K562 (cell line): ENCODE results near the gene AKAIN1. TPM values are rescaled to one million over a fixed set of nuclear protein-coding genes. Genes with fewer than 3 reads are reported as not detected.

Source experiments
- ATAC-seq: fragments of 200-7000 bp; cut with Tn5 transposase; 3 replicates; pipeline ENCODE4 v1.9.1; 2020; ENCODE audit warnings: moderate library complexity
- BruUV-seq: library from RNA; stranded (reverse); fragments of 400-500 nt; replicated peaks from 2 replicates; lab custom pipeline; 2021; lab: Mats Ljungman, UMichigan
- CTCF ChIA-PET: fragments of 300-600 bp; formaldehyde crosslinking; extraction: SDS; loops from one replicate; lab custom pipeline; 2021; ENCODE audit warnings: low intra/inter-chr PET ratio; lab: Yijun Ruan, JAX
- POLR2A ChIA-PET: fragments of 300-600, 350-650 bp; sonication (Branson Sonifier 250); formaldehyde crosslinking; extraction: SDS; loops from one replicate; lab custom pipeline; 2021; ENCODE audit warnings: antibody characterized with exemption, inconsistent platforms; lab: Yijun Ruan, JAX
- DNase-seq, 4 experiments: peaks; one replicate each; pipeline versions ENCODE4 v3.0.0 to v3.0.0-alpha.2; 2011 to 2018; ENCODE audit warnings: low spot score in 3 of 4, mixed read lengths in 3 of 4; ENCODE audit errors: extremely low read depth in 1 of 4
- FAIRE-seq: peaks from 2 replicates; lab custom pipeline; 2011; peaks lifted over from hg19 to GRCh38; lab: Jason Lieb, UNC
- H2AFZ ChIP-seq: 2 replicates; pipeline ENCODE4 v1.6.0; 2011; ENCODE audit warnings: low read depth, low read length, control low read depth, inconsistent platforms
- H3K27ac ChIP-seq: fragments of 200-600 bp; 3 replicates; pipeline ENCODE4 v1.8.0; 2011; ENCODE audit warnings: low read depth, mild to moderate bottlenecking, control low read depth, inconsistent platforms, low read length, moderate library complexity, mixed read lengths; ENCODE audit errors: extremely low read depth
- H3K27me3 ChIP-seq, 2 experiments: fragments of 300-600 bp in 1 of 2; 2 replicates in 1 of 2; 3 replicates in 1 of 2; pipeline versions ENCODE4 v1.6.0 to v1.8.0; 2011; ENCODE audit warnings: inconsistent platforms in 2 of 2, low read length in 2 of 2, mild to moderate bottlenecking in 1 of 2, mixed read lengths in 1 of 2, moderate library complexity in 1 of 2; ENCODE audit not compliant: control insufficient read depth in 2 of 2, insufficient read depth in 2 of 2
- H3K36me3 ChIP-seq: fragments of 300-600 bp; 3 replicates; pipeline ENCODE4 v1.8.0; 2011; ENCODE audit warnings: mild to moderate bottlenecking, low read length, inconsistent platforms; ENCODE audit not compliant: control insufficient read depth, insufficient read depth
- H3K4me1 ChIP-seq, 2 experiments: fragments of 200-600 bp in 1 of 2; replicated peaks in 1 of 2; 2 replicates in 1 of 2; 3 replicates in 1 of 2; pipeline versions ENCODE4 v1.5.1 to v1.8.0; 2011; ENCODE audit warnings: inconsistent platforms in 2 of 2, low read length in 2 of 2, mild to moderate bottlenecking in 1 of 2, mixed read lengths in 1 of 2, moderate library complexity in 1 of 2; ENCODE audit not compliant: control insufficient read depth in 2 of 2, insufficient read depth in 2 of 2
- H3K4me2 ChIP-seq: 2 replicates; pipeline ENCODE4 v1.6.1; 2011; ENCODE audit warnings: low read length, control low read depth, inconsistent platforms, mixed read lengths; ENCODE audit not compliant: insufficient read depth
- H3K4me3 ChIP-seq: fragments of 200-600 bp; sonication (generic), shearing (Covaris generic); 2 replicates; pipeline ENCODE4 v1.5.1; 2016; ENCODE audit warnings: control low read depth, inconsistent platforms
- H3K79me2 ChIP-seq: fragments of 200-600 bp; 3 replicates; pipeline ENCODE4 v1.8.0; 2011; ENCODE audit warnings: low read length, inconsistent platforms; ENCODE audit not compliant: control insufficient read depth, insufficient read depth
- H3K9ac ChIP-seq, 2 experiments: 2 replicates each; pipeline versions ENCODE4 v1.6.0 to v1.6.1; 2011; ENCODE audit warnings: low read depth in 2 of 2, low read length in 2 of 2, control low read depth in 1 of 2, inconsistent platforms in 1 of 2, mild to moderate bottlenecking in 1 of 2, mixed read lengths in 1 of 2; ENCODE audit not compliant: insufficient read depth in 1 of 2
- H3K9me1 ChIP-seq: one replicate; pipeline ENCODE4 v1.6.0; 2011; ENCODE audit warnings: inconsistent platforms, mild to moderate bottlenecking, low read length, moderate library complexity; ENCODE audit not compliant: control insufficient read depth, insufficient read depth
- H3K9me3 ChIP-seq: replicated peaks from 2 replicates; pipeline ENCODE4 v1.5.1; 2011; ENCODE audit warnings: low read depth, low read length, inconsistent platforms; ENCODE audit not compliant: control insufficient read depth, insufficient read depth
- H4K20me1 ChIP-seq: replicated peaks from 2 replicates; pipeline ENCODE4 v1.6.1; 2011; ENCODE audit warnings: low read length, inconsistent platforms, mixed read lengths; ENCODE audit not compliant: control insufficient read depth, insufficient read depth
- ATF3 ChIP-seq, 2 experiments: fragments of 450-650 bp in 1 of 2; sonication (generic) in 1 of 2; formaldehyde crosslinking in 1 of 2; IDR thresholded peaks in 1 of 2; conservative IDR thresholded peaks in 1 of 2; 2 replicates each; pipeline versions ENCODE4 v1.6.1 to v1.8.1; 2016 to 2023; ENCODE audit warnings: mild to moderate bottlenecking in 2 of 2, moderate library complexity in 2 of 2, inconsistent platforms in 1 of 2, missing genetic modification reagents in 1 of 2
- C11orf30 ChIP-seq: fragments of 450-650 bp; IDR thresholded peaks from 2 replicates; pipeline ENCODE4 v1.6.1; 2016; ENCODE audit warnings: low read depth, mild to moderate bottlenecking
- CEBPG ChIP-seq, 3 experiments: fragments of 200-800 bp in 1 of 3; sonication (Bioruptor generic) in 1 of 3; sonication (generic) in 1 of 3; formaldehyde crosslinking in 1 of 3; IDR thresholded peaks in 2 of 3; conservative IDR thresholded peaks in 1 of 3; 2 replicates each; pipeline versions ENCODE4 v1.6.1 to v1.8.0; 2016 to 2022; ENCODE audit warnings: missing compliant biosample characterization in 2 of 3, missing genetic modification characterization in 2 of 3, mild to moderate bottlenecking in 1 of 3, missing genetic modification reagents in 1 of 3
- CHD2 ChIP-seq: IDR thresholded peaks from 2 replicates; pipeline ENCODE4 v1.6.1; 2011; ENCODE audit warnings: low read depth, low read length
- CREB3 ChIP-seq: fragments of 450-650 bp; conservative IDR thresholded peaks from 2 replicates; pipeline ENCODE4 v1.6.1; 2016; ENCODE audit warnings: missing genetic modification characterization, low read depth, mild to moderate bottlenecking, missing compliant biosample characterization, moderate library complexity
- E2F5 ChIP-seq: sonication (generic); formaldehyde crosslinking; IDR thresholded peaks from 2 replicates; pipeline ENCODE4 v1.8.0; 2022; ENCODE audit warnings: mild to moderate bottlenecking, missing genetic modification reagents
- KAT8 ChIP-seq: fragments of 450-650 bp; IDR thresholded peaks from 2 replicates; pipeline ENCODE4 v1.6.1; 2016; ENCODE audit warnings: low read depth, mild to moderate bottlenecking
- NR4A1 ChIP-seq, 2 experiments: fragments of 250-450 bp in 1 of 2; fragments of 450-650 bp in 1 of 2; sonication (Bioruptor Pico) in 1 of 2; IDR thresholded peaks; 2 replicates each; pipeline versions ENCODE4 v1.4.0 to v1.6.1; 2016 to 2020; ENCODE audit warnings: mild to moderate bottlenecking in 2 of 2, missing compliant biosample characterization in 1 of 2, missing genetic modification characterization in 1 of 2, moderate library complexity in 1 of 2
- SNAPC5 ChIP-seq: fragments of 250-450 bp; sonication (Bioruptor Pico); IDR thresholded peaks from 2 replicates; pipeline ENCODE4 v1.8.0; 2021; ENCODE audit warnings: moderate library complexity, mild to moderate bottlenecking, inconsistent platforms
- SOX6 ChIP-seq: fragments of 450-650 bp; IDR thresholded peaks from 2 replicates; pipeline ENCODE4 v1.6.1; 2014; ENCODE audit warnings: mild to moderate bottlenecking
- TEAD4 ChIP-seq, 2 experiments: sonication (generic) in 1 of 2; formaldehyde crosslinking in 1 of 2; IDR thresholded peaks; 2 replicates each; pipeline versions ENCODE4 v1.6.1 to v1.8.0; 2012 to 2022; ENCODE audit warnings: borderline replicate concordance in 1 of 2, inconsistent platforms in 1 of 2, low read length in 1 of 2, mild to moderate bottlenecking in 1 of 2, missing genetic modification reagents in 1 of 2
- ZNF512 ChIP-seq: IDR thresholded peaks from 2 replicates; pipeline ENCODE4 v1.6.1; 2016; ENCODE audit warnings: missing genetic modification characterization, missing compliant biosample characterization
- ZNF766 ChIP-seq: fragments of 200-800 bp; sonication (Bioruptor generic); conservative IDR thresholded peaks from 2 replicates; pipeline ENCODE4 v1.6.1; 2016; ENCODE audit warnings: missing genetic modification characterization, missing compliant biosample characterization
- ZNF780A ChIP-seq: fragments of 250-450 bp; sonication (Bioruptor Pico); IDR thresholded peaks from 2 replicates; pipeline ENCODE4 v1.5.0; 2021; ENCODE audit warnings: mild to moderate bottlenecking
- ZSCAN29 ChIP-seq: fragments of 450-650 bp; IDR thresholded peaks from 2 replicates; pipeline ENCODE4 v1.6.1; 2017
- WGBS: fragments of 100-300 bp; shearing (Covaris generic); methylation state at CpG from one replicate; pipeline ENCODE4 v1.1.6; 2016; ENCODE audit warnings: low coverage, mixed read lengths; ENCODE audit not compliant: insufficient coverage; ENCODE audit errors: missing lambda C conversion rate; 5-methylcytosine and 5-hydroxymethylcytosine counted together
- in situ Hi-C: fragments of 300-500 bp; cut with MboI; formaldehyde crosslinking; loops from 4 replicates; pipeline ENCODE4 v1.15.0; 2018; ENCODE audit warnings: inconsistent platforms, mixed read lengths
- intact Hi-C: fragments of 100-400 bp; cut with micrococcal nuclease; formaldehyde crosslinking; loops from 2 replicates; pipeline ENCODE4 v1.14.2; 2022
- polyA plus RNA-seq, 8 experiments: library from polyadenylated mRNA; depleted of rRNA in 4 of 8; stranded (reverse) in 5 of 8; unstranded in 3 of 8; fragments of >200 nt; fragmentation: Nextera tagmentation in 2 of 8; fragmentation: Illumina TruSeq in 1 of 8; extraction: Ambion mirVana in 2 of 8; extraction: Trizol in 1 of 8; gene quantifications; 2 replicates each; pipeline versions ENCODE4 v1.2.1 to v1.2.3, GENCODE V29; 2011 to 2014; ENCODE audit warnings: inconsistent platforms in 1 of 8, missing spikeins in 1 of 8
- total RNA-seq, 7 experiments: library from RNA; depleted of rRNA in 6 of 7; stranded (reverse); fragments of >200 nt in 6 of 7; fragmentation: Illumina TruSeq in 2 of 7; extraction: Trizol in 2 of 7; gene quantifications; 2 replicates each; pipeline versions ENCODE4 v1.2.1 to v1.2.3, GENCODE V29; 2011 to 2021; ENCODE audit warnings: low replicate concordance in 1 of 7

Gene AKAIN1
- total and polyA plus RNA-seq, 9 of the 15 experiments (the other 6 are each of a cell fraction or from before 2014, with no cell fraction given), result not detected

GRCh38 chr18:5152343-5153020 is 44.6 kb downstream of the AKAIN1 start:
- intact Hi-C loops (no loop called here), in situ Hi-C loops (no loop called here)
- Histone ChIP-seq H2AFZ (no peak overlapping the region), H3K9me3 (no peaks in the 10 kb centered on the region; the same call in 1 of the 2 replicates), H3K79me2 (no peaks in the 10 kb centered on the region), H3K36me3 (no peaks in the 10 kb centered on the region), H3K4me3 (no peak overlapping the region), H3K9me1 (no peaks in the 10 kb centered on the region), H3K9ac (no peak overlapping the region), H4K20me1 (no peaks in the 10 kb centered on the region), H3K4me1 (no peaks in the 10 kb centered on the region; a peak in 1 of 5 replicates), H3K4me2 (no peak overlapping the region), H3K27ac (no peak overlapping the region), H3K27me3 (no peaks in the 10 kb centered on the region)
- FAIRE-seq (no peak), ATAC-seq (no peak), DNase-seq (no peak)
- ChIA-PET CTCF (no interaction called here), POLR2A (no interaction called here)
- BruUV-seq, result no TSS peak
- 2% methylated on average over 6 of the region's 6 CpGs for WGBS
- TF ChIP-seq E2F5 (CRISPR knock-in tag), result no peak
- peak; percentile 29; the same call in 1 of the 2 replicates for TF ChIP-seq ATF3 (IDR thresholded peaks at IDR 0.05)
- TF ChIP-seq ATF3 (CRISPR knock-in tag; conservative IDR thresholded peaks at IDR 0.05), result no peak
- TF ChIP-seq CREB3, result no peak
- peak; percentile 12; the same call in 1 of the 2 replicates for TF ChIP-seq SOX6
- TF ChIP-seq ZNF766, result 0 out of 2 replicates have a peak, but pooled peaks have one; percentile 37
- TF ChIP-seq CHD2, result no peak
- TF ChIP-seq SNAPC5 (CRISPR knock-in tag), result no peak
- no peak for TF ChIP-seq C11orf30
- no peak for TF ChIP-seq ZSCAN29
- TF ChIP-seq CEBPG (CRISPR knock-in tag; IDR thresholded peaks at IDR 0.05), result no peak; the same call in 1 of the 2 replicates
- TF ChIP-seq CEBPG (tag; conservative IDR thresholded peaks at IDR 0.05 in 1 of 2, IDR thresholded peaks at IDR 0.05 in 1 of 2), result peak; percentile 81 to 93
- TF ChIP-seq TEAD4 (IDR thresholded peaks at IDR 0.05; ENCODE audit: low read length), result no peak
- no peak for TF ChIP-seq TEAD4 (CRISPR knock-in tag; IDR thresholded peaks at IDR 0.05; ENCODE audit: borderline replicate concordance)
- TF ChIP-seq KAT8, result no peak
- TF ChIP-seq ZNF512, result no peak
- TF ChIP-seq NR4A1 (CRISPR knock-in tag; IDR thresholded peaks at IDR 0.05), result no peak
- TF ChIP-seq NR4A1 (tag; IDR thresholded peaks at IDR 0.05), result no peak
- TF ChIP-seq ZNF780A (CRISPR knock-in tag), result no peak
